Subcutaneous abdominal adipose tissue (tissue), 5 donors: ENCODE results near the gene COL6A1.

Experiments
- H3K27ac ChIP-seq: one replicate; pipeline ENCODE4 v1.7.0; 2013; ENCODE audit warnings: low read depth, mild to moderate bottlenecking, inconsistent platforms, low read length, moderate library complexity
- H3K27me3 ChIP-seq, 5 donors: one replicate each; pipeline ENCODE4 v1.7.0; 2013; ENCODE audit warnings: low read length in 5 of 5, inconsistent platforms in 1 of 5; ENCODE audit not compliant: control insufficient read depth in 5 of 5, insufficient read depth in 4 of 5
- H3K36me3 ChIP-seq, 5 donors: one replicate each; pipeline ENCODE4 v1.7.0; 2013; ENCODE audit warnings: low read length in 5 of 5; ENCODE audit not compliant: control insufficient read depth in 5 of 5, insufficient read depth in 5 of 5
- H3K4me1 ChIP-seq, 5 donors: one replicate each; pipeline ENCODE4 v1.7.0; 2013; ENCODE audit warnings: low read length in 5 of 5, mild to moderate bottlenecking in 3 of 5, moderate library complexity in 1 of 5; ENCODE audit not compliant: control insufficient read depth in 5 of 5, insufficient read depth in 5 of 5
- H3K4me3 ChIP-seq, 5 donors: one replicate each; pipeline ENCODE4 v1.7.0; 2013; ENCODE audit warnings: low read length in 5 of 5, low read depth in 1 of 5
- H3K9ac ChIP-seq, 5 donors: one replicate each; pipeline ENCODE4 v1.7.0; 2013; ENCODE audit warnings: low read length in 5 of 5, mild to moderate bottlenecking in 4 of 5, moderate library complexity in 3 of 5
- H3K9me3 ChIP-seq, 5 donors: one replicate each; pipeline ENCODE4 v1.7.0; 2013; ENCODE audit warnings: low read length in 5 of 5; ENCODE audit not compliant: control insufficient read depth in 5 of 5
- donor health status: healthy.
- donor health status: healthy.
- donor health status: healthy.
- donor health status: healthy.
- donor health status: healthy.

Gene COL6A1

DNA sequence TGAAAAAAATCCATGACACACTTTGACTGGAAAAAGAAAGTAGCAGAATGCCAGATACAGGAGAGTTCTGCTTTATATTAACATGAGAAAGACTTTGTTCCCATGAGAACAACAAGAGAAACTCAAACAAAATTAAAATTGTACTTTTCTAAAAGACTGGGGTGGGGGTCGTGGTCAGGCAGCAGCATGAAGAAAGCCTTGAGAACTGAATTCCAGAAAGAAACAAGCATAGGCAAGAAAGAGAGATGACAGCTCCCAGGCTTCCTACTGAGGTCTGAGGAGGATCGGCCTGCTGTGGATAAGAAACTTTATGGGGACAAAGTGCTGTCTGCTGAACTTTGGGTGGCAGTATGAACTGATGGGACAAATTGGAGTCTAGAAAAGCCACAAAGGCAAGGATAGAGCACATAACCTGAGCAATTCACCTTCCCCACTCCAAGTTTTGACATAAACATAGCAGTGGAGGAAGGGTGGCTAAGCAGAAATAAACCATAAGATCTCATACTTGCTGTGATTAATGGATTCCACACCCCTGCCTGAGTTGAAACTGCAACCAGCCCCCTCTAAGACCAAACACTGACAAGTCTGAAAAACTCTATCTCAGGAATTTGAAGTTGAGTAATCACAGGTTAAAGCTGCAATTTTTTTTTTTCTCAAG is 43.7 kb downstream of the COL6A1 start:
- Histone ChIP-seq H3K4me1 (peaks cover 3 to 29% (median 20%) of the 10 kb centered on the region in 5 donors), H3K4me3 (no peak overlapping the region), H3K9ac (no peak overlapping the region), H3K27me3 (no peaks in the 10 kb centered on the region), H3K36me3 (no peaks in the 10 kb centered on the region), H3K27ac (no peak overlapping the region), H3K9me3 (peaks cover 0 to 4% (median 0%) of the 10 kb centered on the region in 5 donors)

DNA sequence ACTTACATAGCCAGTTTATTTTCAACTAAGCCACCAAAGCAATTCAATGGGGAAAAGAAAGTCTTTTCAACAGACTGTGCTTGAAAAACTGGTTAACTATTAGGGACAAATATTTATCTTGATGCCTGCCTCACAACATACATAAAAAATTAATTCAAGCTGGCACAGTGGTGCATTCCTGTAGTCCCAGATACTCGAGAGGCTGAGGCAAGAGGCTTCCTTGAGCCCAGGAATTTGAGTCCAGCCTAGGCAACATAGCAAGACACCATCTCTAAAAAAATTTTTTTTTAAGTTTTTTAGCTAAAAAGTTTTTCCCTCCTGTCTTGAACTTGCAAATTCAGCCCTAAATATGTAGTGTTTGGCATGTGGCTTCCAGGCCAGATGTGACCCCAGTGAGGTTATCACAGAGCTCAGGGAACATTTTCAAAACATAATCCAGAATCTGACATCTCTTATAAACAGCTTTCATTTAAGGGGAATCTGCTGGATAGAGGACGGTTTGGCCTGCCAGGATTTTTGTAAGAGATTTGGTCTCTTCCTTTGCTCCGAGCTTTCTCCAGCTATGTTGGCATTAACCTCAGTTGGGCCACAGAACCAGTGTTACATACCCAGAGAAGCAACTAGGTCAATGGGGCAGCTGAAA is 46.4 kb downstream of the COL6A1 start:
- Histone ChIP-seq H3K4me1 (peaks cover 0 to 15% (median 7%) of the 10 kb centered on the region in 5 donors), H3K27ac (peak overlapping the region; percentile 25), H3K36me3 (no peaks in the 10 kb centered on the region), H3K9me3 (peaks cover 0 to 4% (median 0%) of the 10 kb centered on the region in 5 donors), H3K9ac (no peak overlapping the region), H3K4me3 (no peak overlapping the region), H3K27me3 (no peaks in the 10 kb centered on the region)

- no peaks in the 10 kb centered on the region for H3K27me3 ChIP-seq
- no peak overlapping the region for H3K4me3 ChIP-seq
- H3K9ac ChIP-seq = peak overlapping the region in 1 of 5 donors; percentile 3
- H3K36me3 ChIP-seq = no peaks in the 10 kb centered on the region
- H3K9me3 ChIP-seq = peaks cover 0 to 4% (median 0%) of the 10 kb centered on the region in 5 donors
- H3K4me1 ChIP-seq = peaks cover 0 to 15% (median 7%) of the 10 kb centered on the region in 5 donors
- H3K27ac ChIP-seq = peak overlapping the region; percentile 25
These were observed 47.1 kb downstream of the COL6A1 start for GRCh38 chr21:46028573-46029091.

DNA sequence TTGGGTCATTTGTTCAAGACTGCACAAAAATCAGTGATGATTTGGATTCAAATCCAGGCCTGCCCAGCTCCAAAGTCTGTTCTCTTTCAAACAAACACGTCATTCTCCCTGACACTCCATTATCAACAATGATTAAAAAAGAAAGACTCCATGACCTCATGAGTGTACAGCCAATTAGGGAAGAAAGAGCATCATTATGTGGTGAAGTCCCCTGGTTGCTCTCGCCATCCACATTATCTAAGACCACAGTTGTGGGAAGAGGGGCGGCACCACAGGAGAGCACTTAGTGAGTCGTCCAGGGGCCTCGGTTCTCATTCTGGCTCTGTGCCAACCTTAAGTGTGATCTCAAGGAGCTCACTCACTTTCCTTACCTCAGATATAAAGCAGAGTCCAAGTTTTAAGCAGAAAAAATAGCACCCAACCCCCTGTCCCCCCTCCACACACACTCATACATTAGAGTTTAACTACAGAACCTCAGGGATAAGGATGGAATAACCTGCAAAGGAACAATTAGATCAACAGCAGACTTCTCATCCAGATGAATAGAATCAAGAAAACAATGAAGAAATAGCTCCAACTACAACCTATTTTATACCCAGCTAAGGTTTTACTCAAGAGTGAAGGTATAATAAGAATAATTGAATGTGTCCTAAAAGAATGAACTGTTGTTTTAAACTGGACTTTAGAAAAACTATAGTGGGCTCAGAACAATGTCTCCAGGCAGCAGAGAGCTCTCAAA is 47.8 kb downstream of the COL6A1 start:
- H3K27ac ChIP-seq = no peak overlapping the region

DNA sequence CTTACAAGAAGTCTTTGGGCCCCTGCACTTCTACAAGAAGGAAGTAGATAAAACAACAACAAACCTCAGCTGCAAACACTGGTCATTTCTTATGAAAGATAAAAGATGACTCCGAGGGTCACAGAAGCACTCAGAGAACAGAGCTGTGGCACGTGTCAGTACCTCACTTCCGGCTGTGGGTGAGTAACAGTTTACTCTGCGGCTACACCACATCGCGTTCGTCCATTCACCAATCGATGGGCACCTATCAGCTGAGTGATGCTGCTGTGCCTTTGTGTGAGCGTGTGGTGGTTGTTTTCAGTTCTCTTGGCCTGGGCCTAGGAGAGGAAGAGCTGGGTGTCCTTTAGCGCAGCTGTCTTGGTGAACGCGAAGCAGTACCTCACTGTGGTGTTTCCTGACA is 49.9 kb downstream of the COL6A1 start:
- Histone ChIP-seq H3K4me1 (peaks cover 0 to 21% (median 15%) of the 10 kb centered on the region in 5 donors), H3K4me3 (no peak overlapping the region), H3K9ac (no peak overlapping the region), H3K27ac (no peak overlapping the region), H3K9me3 (peaks cover 0 to 4% (median 0%) of the 10 kb centered on the region in 5 donors), H3K27me3 (peaks cover 0 to 6% (median 0%) of the 10 kb centered on the region in 5 donors), H3K36me3 (no peaks in the 10 kb centered on the region)

More for the DNA sequence above, 47.8 kb downstream of the COL6A1 start:
- Histone ChIP-seq H3K27me3 (no peaks in the 10 kb centered on the region), H3K36me3 (no peaks in the 10 kb centered on the region), H3K4me3 (no peak overlapping the region), H3K4me1 (peaks cover 0 to 15% (median 7%) of the 10 kb centered on the region in 5 donors), H3K9ac (no peak overlapping the region), H3K9me3 (peaks cover 0 to 4% (median 0%) of the 10 kb centered on the region in 5 donors)

- Histone ChIP-seq H3K27ac (no peak overlapping the region), H3K27me3 (peaks cover 0 to 6% (median 0%) of the 10 kb centered on the region in 5 donors), H3K36me3 (no peaks in the 10 kb centered on the region), H3K4me3 (no peak overlapping the region), H3K9ac (no peak overlapping the region), H3K4me1 (peaks cover 0 to 23% (median 15%) of the 10 kb centered on the region in 5 donors), H3K9me3 (peaks cover 0 to 4% (median 0%) of the 10 kb centered on the region in 5 donors)
These were observed 50.5 kb downstream of the COL6A1 start for GRCh38 chr21:46032100-46032499.

DNA sequence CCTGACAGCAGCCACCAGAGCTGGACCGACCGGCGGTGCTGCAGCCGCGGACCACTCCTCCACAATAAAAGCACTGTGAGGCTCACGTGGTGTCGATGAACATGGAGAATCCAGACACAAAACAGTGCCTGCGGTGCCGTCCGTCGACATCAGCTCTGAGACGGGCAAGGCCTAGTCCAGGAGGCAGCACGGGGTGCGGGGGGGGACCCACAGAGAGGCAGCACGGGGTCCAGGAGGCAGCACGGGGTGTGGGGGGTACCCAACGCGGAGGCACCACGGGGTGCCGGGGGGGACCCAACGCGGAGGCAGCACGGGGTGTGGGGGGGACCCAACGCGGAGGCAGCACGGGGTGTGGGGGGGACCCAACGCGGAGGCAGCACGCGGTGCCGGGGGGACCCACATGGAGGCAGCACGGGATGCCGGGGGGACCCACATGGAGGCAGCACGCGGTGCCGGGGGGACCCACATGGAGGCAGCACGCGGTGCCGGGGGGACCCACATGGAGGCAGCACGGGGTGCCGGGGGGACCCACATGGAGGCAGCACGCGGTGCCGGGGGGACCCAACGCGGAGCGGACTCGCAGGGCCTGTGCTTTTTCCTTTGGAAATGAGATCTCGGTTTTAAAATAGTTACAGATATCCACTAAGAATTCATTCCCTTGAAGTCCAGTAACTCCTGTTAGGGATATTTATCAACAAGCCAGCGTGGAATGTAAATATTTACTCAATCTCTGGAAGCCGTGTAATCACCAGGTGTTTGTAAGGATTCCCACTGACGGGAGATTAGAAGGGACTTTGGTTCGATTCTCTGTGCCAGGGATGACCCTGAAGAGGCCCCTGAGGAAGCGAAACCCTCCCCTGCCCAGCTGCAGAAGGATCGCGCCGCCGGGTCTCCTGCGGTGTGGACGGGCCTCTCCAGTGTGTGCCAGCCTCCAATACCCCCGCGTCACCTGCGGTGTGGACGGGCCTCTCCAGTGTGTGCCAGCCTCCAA is 52.1 kb downstream of the COL6A1 start:
- Histone ChIP-seq H3K9me3 (peaks cover 0 to 4% (median 0%) of the 10 kb centered on the region in 5 donors), H3K36me3 (no peaks in the 10 kb centered on the region), H3K9ac (no peak overlapping the region), H3K27ac (no peak overlapping the region), H3K4me1 (peaks cover 3 to 27% (median 12%) of the 10 kb centered on the region in 5 donors), H3K27me3 (peaks cover 0 to 8% (median 0%) of the 10 kb centered on the region in 5 donors), H3K4me3 (no peak overlapping the region)

DNA sequence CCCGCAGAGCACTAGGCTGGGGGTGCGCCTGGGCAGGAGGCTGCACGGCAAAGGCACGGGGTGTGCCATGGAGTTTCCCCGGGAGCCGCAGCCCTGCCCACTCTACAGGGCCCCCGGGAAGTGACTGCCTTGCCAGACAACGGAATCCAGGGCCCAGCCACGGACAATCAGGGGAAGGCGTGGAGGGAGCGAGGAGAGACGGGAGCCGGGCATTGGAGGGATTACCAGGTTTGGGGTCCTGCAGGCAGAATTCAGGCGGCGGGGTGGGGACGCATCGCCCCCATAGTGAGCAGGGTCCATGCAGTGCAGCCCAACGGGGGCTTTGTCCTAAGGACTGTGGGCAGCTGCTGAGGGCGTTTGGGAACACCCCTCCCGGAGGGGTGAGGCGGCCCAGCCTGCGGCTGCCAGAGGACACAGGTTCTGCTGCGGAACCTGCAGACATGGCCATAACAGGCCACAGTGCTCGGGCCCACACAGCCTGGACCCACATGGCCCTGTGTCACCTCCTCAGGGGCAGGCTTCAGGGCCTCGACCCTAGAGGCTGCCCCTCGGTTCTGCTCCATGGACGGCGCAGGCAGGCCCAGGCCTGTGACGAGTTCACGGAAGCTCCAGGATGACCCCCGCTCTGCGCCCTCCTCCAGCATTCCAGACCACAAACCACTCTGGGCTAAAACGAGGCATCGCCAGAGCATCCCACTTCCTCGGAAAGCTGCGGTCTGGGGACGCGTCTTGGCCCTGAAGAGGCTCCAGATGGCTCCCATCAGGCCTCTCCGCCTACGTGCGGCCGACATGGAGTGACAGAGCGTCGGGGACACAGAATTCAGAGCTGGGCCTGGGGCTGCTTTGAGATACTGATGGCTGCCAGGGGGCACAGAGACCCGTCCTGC is 54.5 kb downstream of the COL6A1 start:
- Histone ChIP-seq H3K4me3 (no peak overlapping the region), H3K27ac (no peak overlapping the region), H3K4me1 (peaks cover 6 to 32% (median 18%) of the 10 kb centered on the region in 5 donors), H3K36me3 (no peaks in the 10 kb centered on the region), H3K9me3 (no peaks in the 10 kb centered on the region), H3K9ac (no peak overlapping the region), H3K27me3 (peaks cover 0 to 8% (median 0%) of the 10 kb centered on the region in 5 donors)
